Measurements from ENCODE around the gene RRP12. TPM values are rescaled to one million over a fixed set of nuclear protein-coding genes. Genes with fewer than 3 reads are reported as not detected.
A peak's percentile ranks its signal among the peaks of the same experiment; 100 is the strongest.

Gene RRP12
- total and polyA plus RNA-seq, 4 experiments from 2014 or later, result 6.3 to 20.0 (median 12.9) TPM

GRCh38 chr10:97328646-97329453 is 72.3 kb downstream of the RRP12 start:
- Mint-ChIP-seq H3K4me3 (peak overlapping the region in 1 of 8 donors; percentile 43), H3K36me3 (peaks cover 9 to 37% of the 10 kb centered on the region in 2 donors), H3K27me3 (no peaks in the 10 kb centered on the region), H3K9me3 (peaks cover 0 to 1% (median 0%) of the 10 kb centered on the region in 8 donors), H3K4me1 (peaks cover 28 to 57% (median 41%) of the 10 kb centered on the region in 4 donors), H3K27ac (peak overlapping the region in 6 of 7 donors; percentile 7 to 64 (median 14))
- no peak for DNase-seq
- ChIA-PET POLR2A (ENCODE audit: partially characterized antibody) (interaction anchor here (8.7 kb wide), 1 partner anchor 9 kb away, joined by 265 read pairs; the partner anchor contains the start of gene FRAT1), CTCF (ENCODE audit: partially characterized antibody) (interaction anchor here (1.3 to 5.6 kb wide), 4 partner anchors 9 to 51 kb away, joined by 3 to 31 read pairs (median 12); no protein-coding TSS in a partner anchor)
- no peak overlapping the region for H3K27ac ChIP-seq (ENCODE audit: low read depth, low read length)
- H3K4me1 ChIP-seq (ENCODE audit: insufficient read depth, low read length), result peaks cover 43% of the 10 kb centered on the region
- no peaks in the 10 kb centered on the region for H3K27me3 ChIP-seq (ENCODE audit: insufficient read depth, low read length)
- H3K36me3 ChIP-seq (ENCODE audit: insufficient read depth, low read length), result peaks cover 4% of the 10 kb centered on the region
- no peaks in the 10 kb centered on the region for H3K9me3 ChIP-seq (ENCODE audit: control insufficient read depth in 1 of 2, low read length in 2 of 2)
- no peak overlapping the region for H3K4me3 ChIP-seq (ENCODE audit: low read length in 2 of 2)
- intact Hi-C loops (cut with micrococcal nuclease), result loop anchor here (1.0 kb wide), 1 partner anchor 8 kb away; no protein-coding TSS in a partner anchor

- CTCF ChIA-PET (ENCODE audit: partially characterized antibody), result interaction anchor here (0.7 to 4.1 kb wide), 3 partner anchors 14 to 49 kb away, joined by 3 to 20 read pairs (median 3); no protein-coding TSS in a partner anchor
- no peak overlapping the region for H3K4me3 ChIP-seq (ENCODE audit: low read length in 2 of 2)
- H3K36me3 ChIP-seq (ENCODE audit: insufficient read depth, low read length), result peaks cover 4% of the 10 kb centered on the region
- Mint-ChIP-seq H3K4me3 (no peak overlapping the region), H3K27ac (peak overlapping the region in 4 of 7 donors; percentile 50 to 79 (median 68)), H3K27me3 (no peaks in the 10 kb centered on the region), H3K9me3 (peaks cover 0 to 1% (median 0%) of the 10 kb centered on the region in 8 donors), H3K4me1 (peaks cover 22 to 53% (median 33%) of the 10 kb centered on the region in 4 donors), H3K36me3 (peaks cover 9 to 30% of the 10 kb centered on the region in 2 donors)
- no peaks in the 10 kb centered on the region for H3K27me3 ChIP-seq (ENCODE audit: insufficient read depth, low read length)
- intact Hi-C loops (cut with micrococcal nuclease), result no loop called here
- H3K27ac ChIP-seq (ENCODE audit: low read depth, low read length), result no peak overlapping the region
- DNase-seq, result no peak
- POLR2A ChIA-PET (ENCODE audit: partially characterized antibody), result interaction anchor here (8.7 kb wide), 1 partner anchor 7 kb away, joined by 265 read pairs; the partner anchor contains the start of gene FRAT1
- H3K9me3 ChIP-seq (ENCODE audit: control insufficient read depth in 1 of 2, low read length in 2 of 2), result no peaks in the 10 kb centered on the region
- peaks cover 34% of the 10 kb centered on the region for H3K4me1 ChIP-seq (ENCODE audit: insufficient read depth, low read length)
These were observed 73.5 kb downstream of the RRP12 start for GRCh38 chr10:97327348-97328294.

- no peaks in the 10 kb centered on the region for H3K27me3 Mint-ChIP-seq
- POLR2A ChIA-PET (ENCODE audit: partially characterized antibody), result interaction anchor here (1.0 to 1.1 kb wide), 3 partner anchors 8 to 34 kb away, joined by 3 to 4 read pairs (median 3); partner anchors contain the start of gene FRAT2
- Histone ChIP-seq H3K36me3 (ENCODE audit: insufficient read depth, low read length) (peaks cover 4% of the 10 kb centered on the region), H3K4me3 (ENCODE audit: low read length in 2 of 2) (no peak overlapping the region), H3K27me3 (ENCODE audit: insufficient read depth, low read length) (no peaks in the 10 kb centered on the region), H3K4me1 (ENCODE audit: insufficient read depth, low read length) (peaks cover 27% of the 10 kb centered on the region), H3K9me3 (ENCODE audit: control insufficient read depth in 1 of 2, low read length in 2 of 2) (no peaks in the 10 kb centered on the region), H3K27ac (ENCODE audit: low read depth, low read length) (no peak overlapping the region)
- H3K4me3 Mint-ChIP-seq, result no peak overlapping the region
- peaks cover 19 to 50% (median 33%) of the 10 kb centered on the region in 4 donors for H3K4me1 Mint-ChIP-seq
- H3K27ac Mint-ChIP-seq, result peak overlapping the region in 2 of 7 donors; percentile 8 to 42
- H3K9me3 Mint-ChIP-seq, result peaks cover 0 to 1% (median 0%) of the 10 kb centered on the region in 8 donors
- intact Hi-C loops (cut with micrococcal nuclease), result no loop called here
- CTCF ChIA-PET (ENCODE audit: partially characterized antibody), result interaction anchor here (1.4 to 4.1 kb wide), 2 partner anchors 7 to 47 kb away, joined by 3 to 20 read pairs; no protein-coding TSS in a partner anchor
- no peak for DNase-seq
- H3K36me3 Mint-ChIP-seq, result peaks cover 5 to 23% of the 10 kb centered on the region in 2 donors
These were observed 75.4 kb downstream of the RRP12 start for GRCh38 chr10:97325754-97326153.

GRCh38 chr10:97323501-97323900 is 77.6 kb downstream of the RRP12 start:
- CTCF ChIA-PET (ENCODE audit: partially characterized antibody), result no interaction called here

GRCh38 chr10:97321804-97322190 is 79.3 kb downstream of the RRP12 start:
- peaks cover 0 to 1% (median 0%) of the 10 kb centered on the region in 8 donors for H3K9me3 Mint-ChIP-seq
- CTCF ChIA-PET (ENCODE audit: partially characterized antibody), result interaction anchor here (1.0 to 2.2 kb wide), 2 partner anchors 11 to 44 kb away, joined by 3 to 7 read pairs; no protein-coding TSS in a partner anchor
- Histone ChIP-seq H3K27me3 (ENCODE audit: insufficient read depth, low read length) (no peaks in the 10 kb centered on the region), H3K36me3 (ENCODE audit: insufficient read depth, low read length) (no peaks in the 10 kb centered on the region), H3K4me3 (ENCODE audit: low read length in 2 of 2) (no peak overlapping the region), H3K9me3 (ENCODE audit: control insufficient read depth in 1 of 2, low read length in 2 of 2) (no peaks in the 10 kb centered on the region), H3K4me1 (ENCODE audit: insufficient read depth, low read length) (peaks cover 21% of the 10 kb centered on the region), H3K27ac (ENCODE audit: low read depth, low read length) (no peak overlapping the region)
- H3K27me3 Mint-ChIP-seq, result peaks cover 0 to 3% of the 10 kb centered on the region in 2 donors
- H3K36me3 Mint-ChIP-seq, result peaks cover 0 to 19% of the 10 kb centered on the region in 2 donors
- peak overlapping the region; percentile 68 to 98 (median 91) for H3K4me3 Mint-ChIP-seq
- intact Hi-C loops (cut with micrococcal nuclease), result loop anchor here (1.0 to 2.0 kb wide), 2 partner anchors 8 to 43 kb away; no protein-coding TSS in a partner anchor
- POLR2A ChIA-PET (ENCODE audit: partially characterized antibody), result interaction anchor here (0.7 to 7.6 kb wide), 2 partner anchors 9 to 35 kb away, joined by 3 to 265 read pairs; partner anchors contain the start of gene FRAT2
- H3K4me1 Mint-ChIP-seq, result peaks cover 16 to 44% (median 31%) of the 10 kb centered on the region in 4 donors
- no peak for DNase-seq
- H3K27ac Mint-ChIP-seq, result peak overlapping the region; percentile 25 to 94 (median 75)

More at GRCh38 chr10:97323501-97323900, 77.6 kb downstream of the RRP12 start:
- no peaks in the 10 kb centered on the region for H3K9me3 ChIP-seq (ENCODE audit: control insufficient read depth in 1 of 2, low read length in 2 of 2)
- H3K27ac Mint-ChIP-seq, result no peak overlapping the region
- peak overlapping the region in 1 of 8 donors; percentile 21 for H3K4me3 Mint-ChIP-seq
- intact Hi-C loops (cut with micrococcal nuclease), result no loop called here
- no peaks in the 10 kb centered on the region for H3K36me3 ChIP-seq (ENCODE audit: insufficient read depth, low read length)
- H3K36me3 Mint-ChIP-seq, result peaks cover 0 to 24% of the 10 kb centered on the region in 2 donors
- DNase-seq, result no peak
- POLR2A ChIA-PET (ENCODE audit: partially characterized antibody), result interaction anchor here (1.0 to 7.6 kb wide), 2 partner anchors 8 to 9 kb away, joined by 3 to 265 read pairs; partner anchors contain the start of gene FRAT2
- H3K27me3 ChIP-seq (ENCODE audit: insufficient read depth, low read length), result no peaks in the 10 kb centered on the region
- H3K9me3 Mint-ChIP-seq, result peaks cover 0 to 1% (median 0%) of the 10 kb centered on the region in 8 donors
- H3K27ac ChIP-seq (ENCODE audit: low read depth, low read length), result no peak overlapping the region
- no peak overlapping the region for H3K4me3 ChIP-seq (ENCODE audit: low read length in 2 of 2)
- H3K4me1 Mint-ChIP-seq, result peaks cover 20 to 49% (median 33%) of the 10 kb centered on the region in 4 donors
- H3K27me3 Mint-ChIP-seq, result peaks cover 0 to 2% of the 10 kb centered on the region in 2 donors
- peaks cover 23% of the 10 kb centered on the region for H3K4me1 ChIP-seq (ENCODE audit: insufficient read depth, low read length)

- peak in 1 of 5 donors; percentile 7 for DNase-seq
- H3K4me1 Mint-ChIP-seq, result peaks cover 16 to 44% (median 31%) of the 10 kb centered on the region in 4 donors
- no peaks in the 10 kb centered on the region for H3K36me3 ChIP-seq (ENCODE audit: insufficient read depth, low read length)
- ChIA-PET POLR2A (ENCODE audit: partially characterized antibody) (interaction anchor here (7.6 kb wide), 1 partner anchor 10 kb away, joined by 265 read pairs; the partner anchor contains the start of gene FRAT2), CTCF (ENCODE audit: partially characterized antibody) (interaction anchor here (2.2 kb wide), 1 partner anchor 11 kb away, joined by 7 read pairs; no protein-coding TSS in a partner anchor)
- intact Hi-C loops (cut with micrococcal nuclease), result loop anchor here (1.0 to 2.0 kb wide), 2 partner anchors 8 to 42 kb away; no protein-coding TSS in a partner anchor
- H3K4me1 ChIP-seq (ENCODE audit: insufficient read depth, low read length), result peaks cover 21% of the 10 kb centered on the region
- H3K4me3 Mint-ChIP-seq, result peak overlapping the region; percentile 90 to 98 (median 92)
- H3K36me3 Mint-ChIP-seq, result peaks cover 0 to 19% of the 10 kb centered on the region in 2 donors
- H3K27ac ChIP-seq (ENCODE audit: low read depth, low read length), result peak overlapping the region; percentile 99
- H3K27ac Mint-ChIP-seq, result peak overlapping the region; percentile 93 to 96 (median 94)
- H3K27me3 ChIP-seq (ENCODE audit: insufficient read depth, low read length), result no peaks in the 10 kb centered on the region
- H3K27me3 Mint-ChIP-seq, result peaks cover 0 to 3% of the 10 kb centered on the region in 2 donors
- H3K4me3 ChIP-seq (ENCODE audit: low read length in 2 of 2), result peak overlapping the region in 1 of 2 donors; percentile 84
- H3K9me3 ChIP-seq (ENCODE audit: control insufficient read depth in 1 of 2, low read length in 2 of 2), result no peaks in the 10 kb centered on the region
- no peaks in the 10 kb centered on the region for H3K9me3 Mint-ChIP-seq
These were observed 79.9 kb downstream of the RRP12 start for GRCh38 chr10:97321032-97321803.

Data from CD4-positive, alpha-beta memory T cell (primary cell).